Measurements from ENCODE around the gene SYNRG.

Gene SYNRG

DNA sequence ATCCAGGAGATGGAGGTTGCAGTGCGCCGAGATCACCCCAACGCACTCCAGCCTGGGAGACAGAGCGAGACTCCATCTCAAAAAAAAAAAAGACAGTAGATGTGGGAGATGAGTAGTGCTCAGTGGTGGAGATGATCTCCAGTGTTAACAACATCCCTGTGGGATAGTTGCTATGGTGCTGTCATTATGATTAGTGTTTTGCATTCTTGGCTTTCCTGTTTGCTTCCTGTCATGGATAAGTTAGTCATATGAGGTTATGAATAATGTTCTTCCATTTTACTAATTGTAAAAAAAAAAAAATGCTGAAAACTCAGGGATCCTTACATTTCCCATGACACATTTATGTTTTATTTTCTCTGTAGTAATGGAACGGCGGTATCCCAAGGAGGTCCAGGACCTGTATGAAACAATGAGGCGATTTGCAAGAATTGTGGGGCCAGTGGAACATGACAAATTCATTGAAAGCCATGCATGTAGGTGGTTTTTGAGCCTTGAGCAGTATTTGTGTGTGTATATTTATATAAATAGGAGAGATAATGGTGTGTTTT lies 144.1 kb downstream of the SYNRG start:
- ATAC-seq (ENCODE audit: low read depth) (peak; percentile 84), DNase-seq (ENCODE audit: low spot score) (no peak)
- H3K27me3 ChIP-seq (ENCODE audit: insufficient read depth, poor library complexity, severe bottlenecking) = no peaks in the 10 kb centered on the region
- H3K27ac ChIP-seq (ENCODE audit: poor library complexity, severe bottlenecking) = peak overlapping the region; percentile 73
- no peaks in the 10 kb centered on the region for H3K9me3 ChIP-seq (ENCODE audit: severe bottlenecking)
- H3K36me3 ChIP-seq (ENCODE audit: low read depth) = peaks cover 57% of the 10 kb centered on the region
- no peak overlapping the region for H3K4me3 ChIP-seq (ENCODE audit: severe bottlenecking)
- H3K4me1 ChIP-seq (ENCODE audit: insufficient read depth, poor library complexity, severe bottlenecking) = peaks cover 19% of the 10 kb centered on the region
- TF ChIP-seq, protein P1, sequence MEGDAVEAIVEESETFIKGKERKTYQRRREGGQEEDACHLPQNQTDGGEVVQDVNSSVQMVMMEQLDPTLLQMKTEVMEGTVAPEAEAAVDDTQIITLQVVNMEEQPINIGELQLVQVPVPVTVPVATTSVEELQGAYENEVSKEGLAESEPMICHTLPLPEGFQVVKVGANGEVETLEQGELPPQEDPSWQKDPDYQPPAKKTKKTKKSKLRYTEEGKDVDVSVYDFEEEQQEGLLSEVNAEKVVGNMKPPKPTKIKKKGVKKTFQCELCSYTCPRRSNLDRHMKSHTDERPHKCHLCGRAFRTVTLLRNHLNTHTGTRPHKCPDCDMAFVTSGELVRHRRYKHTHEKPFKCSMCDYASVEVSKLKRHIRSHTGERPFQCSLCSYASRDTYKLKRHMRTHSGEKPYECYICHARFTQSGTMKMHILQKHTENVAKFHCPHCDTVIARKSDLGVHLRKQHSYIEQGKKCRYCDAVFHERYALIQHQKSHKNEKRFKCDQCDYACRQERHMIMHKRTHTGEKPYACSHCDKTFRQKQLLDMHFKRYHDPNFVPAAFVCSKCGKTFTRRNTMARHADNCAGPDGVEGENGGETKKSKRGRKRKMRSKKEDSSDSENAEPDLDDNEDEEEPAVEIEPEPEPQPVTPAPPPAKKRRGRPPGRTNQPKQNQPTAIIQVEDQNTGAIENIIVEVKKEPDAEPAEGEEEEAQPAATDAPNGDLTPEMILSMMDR (IDR thresholded peaks at IDR 0.05; ENCODE audit: poor library complexity, severe bottlenecking) = no peak

Measured in RWPE2 (cell line).